ENCODE data around the gene EPHX1. TPM values are rescaled to one million over a fixed set of nuclear protein-coding genes. Genes with fewer than 3 reads are reported as not detected.

The EPHX1 gene
- total and polyA plus RNA-seq, 2 experiments from 2014 or later, result 16.6 to 18.2 TPM

- Histone ChIP-seq H3K4me1 (ENCODE audit: insufficient read depth) (peaks cover 12% of the 10 kb centered on the region; the same call in 1 of the 2 replicates), H3K9me2 (ENCODE audit: insufficient read depth) (no peaks in the 10 kb centered on the region), H3K9ac (no peak overlapping the region), H3K79me2 (ENCODE audit: insufficient read depth) (peaks cover 22% of the 10 kb centered on the region), H3K4me2 (ENCODE audit: unreplicated experiment) (no peak overlapping the region), H2AFZ (no peak overlapping the region), H3K27me3 (replicated peaks; ENCODE audit: insufficient read depth) (no peaks in the 10 kb centered on the region), H4K20me1 (ENCODE audit: insufficient read depth) (no peaks in the 10 kb centered on the region; the same call in 1 of the 2 replicates), H3K36me3 (ENCODE audit: low read depth) (0 out of 2 replicates have a peak, but pooled peaks cover 2% of the 10 kb centered on the region), H3K27ac (no peak overlapping the region), H3K9me3 (ENCODE audit: low read depth) (no peaks in the 10 kb centered on the region), H3K4me3 (no peak overlapping the region), H3F3A (ENCODE audit: insufficient read depth) (peaks cover 4% of the 10 kb centered on the region; the same call in 1 of the 2 replicates)
- in situ Hi-C loops (cut with MboI), result no loop called here
- TF ChIP-seq EZH2 (IDR thresholded peaks at IDR 0.05; ENCODE audit: insufficient read depth, poor library complexity, severe bottlenecking), result no peak
- TF ChIP-seq EZH2phosphoT487 (IDR thresholded peaks at IDR 0.05; ENCODE audit: insufficient read depth, low read depth), result no peak
- DNase-seq, result no peak
- 74 to 83% methylated on average over 4 of the region's 4 CpGs for WGBS, 2 experiments (ENCODE audit: low coverage in 1 of 2, low lambda C conversion rate in 2 of 2, missing lambda C conversion rate in 2 of 2)
These were observed 68.4 kb downstream of the EPHX1 start for GRCh38 chr1:225878282-225878681.

- TF ChIP-seq EZH2 (IDR thresholded peaks at IDR 0.05; ENCODE audit: insufficient read depth, poor library complexity, severe bottlenecking), result no peak
- TF ChIP-seq EZH2phosphoT487 (IDR thresholded peaks at IDR 0.05; ENCODE audit: insufficient read depth, low read depth), result no peak
These were observed 69.7 kb downstream of the EPHX1 start for GRCh38 chr1:225879521-225880221.

GRCh38 chr1:225880222-225880588 lies 70.3 kb downstream of the EPHX1 start:
- 83 to 88% methylated on average over 2 of the region's 2 CpGs for WGBS, 2 experiments (ENCODE audit: low coverage in 1 of 2, low lambda C conversion rate in 2 of 2, missing lambda C conversion rate in 2 of 2)
- no peak for DNase-seq
- Histone ChIP-seq H3K79me2 (ENCODE audit: insufficient read depth) (peaks cover 23% of the 10 kb centered on the region), H3K9ac (no peak overlapping the region), H3K9me3 (ENCODE audit: low read depth) (no peaks in the 10 kb centered on the region), H3K4me1 (ENCODE audit: insufficient read depth) (peaks cover 14% of the 10 kb centered on the region; the same call in 1 of the 2 replicates), H3K27me3 (replicated peaks; ENCODE audit: insufficient read depth) (no peaks in the 10 kb centered on the region), H3K4me2 (ENCODE audit: unreplicated experiment) (no peak overlapping the region), H3F3A (ENCODE audit: insufficient read depth) (peaks cover 4% of the 10 kb centered on the region; the same call in 1 of the 2 replicates), H2AFZ (no peak overlapping the region), H3K9me2 (ENCODE audit: insufficient read depth) (no peaks in the 10 kb centered on the region), H3K27ac (no peak overlapping the region), H3K4me3 (no peak overlapping the region), H3K36me3 (ENCODE audit: low read depth) (no peaks in the 10 kb centered on the region), H4K20me1 (ENCODE audit: insufficient read depth) (no peaks in the 10 kb centered on the region)
- in situ Hi-C loops (cut with MboI), result no loop called here
- TF ChIP-seq EZH2phosphoT487 (IDR thresholded peaks at IDR 0.05; ENCODE audit: insufficient read depth, low read depth) (no peak), EZH2 (IDR thresholded peaks at IDR 0.05; ENCODE audit: insufficient read depth, poor library complexity, severe bottlenecking) (no peak)

More at GRCh38 chr1:225879521-225880221, 69.7 kb downstream of the EPHX1 start:
- Histone ChIP-seq H3K4me3 (no peak overlapping the region), H2AFZ (no peak overlapping the region), H3K9me3 (ENCODE audit: low read depth) (no peaks in the 10 kb centered on the region), H3K9ac (no peak overlapping the region), H3K27ac (no peak overlapping the region), H3K4me2 (ENCODE audit: unreplicated experiment) (no peak overlapping the region), H4K20me1 (ENCODE audit: insufficient read depth) (no peaks in the 10 kb centered on the region), H3K4me1 (ENCODE audit: insufficient read depth) (peaks cover 14% of the 10 kb centered on the region; the same call in 1 of the 2 replicates), H3K36me3 (ENCODE audit: low read depth) (no peaks in the 10 kb centered on the region), H3F3A (ENCODE audit: insufficient read depth) (peaks cover 4% of the 10 kb centered on the region; the same call in 1 of the 2 replicates), H3K27me3 (replicated peaks; ENCODE audit: insufficient read depth) (no peaks in the 10 kb centered on the region), H3K79me2 (ENCODE audit: insufficient read depth) (peaks cover 23% of the 10 kb centered on the region), H3K9me2 (ENCODE audit: insufficient read depth) (no peaks in the 10 kb centered on the region)
- DNase-seq, result no peak
- 81 to 87% methylated on average over 8 of the region's 8 CpGs for WGBS, 2 experiments (ENCODE audit: low coverage in 1 of 2, low lambda C conversion rate in 2 of 2, missing lambda C conversion rate in 2 of 2)
- in situ Hi-C loops (cut with MboI), result no loop called here

GRCh38 chr1:225880636-225881035 lies 70.7 kb downstream of the EPHX1 start:
- no peak for TF ChIP-seq EZH2 (IDR thresholded peaks at IDR 0.05; ENCODE audit: insufficient read depth, poor library complexity, severe bottlenecking)
- TF ChIP-seq EZH2phosphoT487 (IDR thresholded peaks at IDR 0.05; ENCODE audit: insufficient read depth, low read depth), result no peak
- Histone ChIP-seq H3K79me2 (ENCODE audit: insufficient read depth) (peaks cover 23% of the 10 kb centered on the region), H3K4me1 (ENCODE audit: insufficient read depth) (peaks cover 14% of the 10 kb centered on the region; the same call in 1 of the 2 replicates), H3K9ac (peak overlapping the region; percentile 91), H3K36me3 (ENCODE audit: low read depth) (no peaks in the 10 kb centered on the region), H3K27me3 (replicated peaks; ENCODE audit: insufficient read depth) (no peaks in the 10 kb centered on the region), H3K4me2 (ENCODE audit: unreplicated experiment) (peak overlapping the region; percentile 92), H2AFZ (no peak overlapping the region), H3F3A (ENCODE audit: insufficient read depth) (peaks cover 4% of the 10 kb centered on the region; the same call in 1 of the 2 replicates), H3K9me2 (ENCODE audit: insufficient read depth) (no peaks in the 10 kb centered on the region), H4K20me1 (ENCODE audit: insufficient read depth) (no peaks in the 10 kb centered on the region), H3K4me3 (peak overlapping the region; percentile 89; the same call in 1 of the 2 replicates), H3K27ac (peak overlapping the region; percentile 41; the same call in 1 of the 2 replicates), H3K9me3 (ENCODE audit: low read depth) (no peaks in the 10 kb centered on the region)
- 70 to 76% methylated on average over 5 of the region's 5 CpGs for WGBS, 2 experiments (ENCODE audit: low coverage in 1 of 2, low lambda C conversion rate in 2 of 2, missing lambda C conversion rate in 2 of 2)
- in situ Hi-C loops (cut with MboI), result no loop called here
- no peak for DNase-seq
